AG10803 (cell line): ENCODE data around the gene GLDN.

Source experiments
- DNase-seq: peaks from one replicate; pipeline ENCODE4 v3.0.0; 2010; ENCODE audit warnings: low read depth
- H3K4me3 ChIP-seq: 2 replicates; pipeline ENCODE4 v1.5.1; 2011; ENCODE audit warnings: mild to moderate bottlenecking, low read length, control low read depth
- CTCF ChIP-seq: conservative IDR thresholded peaks from 2 replicates; pipeline ENCODE4 v1.5.1; 2011; ENCODE audit warnings: mild to moderate bottlenecking, low read length, control low read depth, inconsistent platforms

Gene GLDN

GRCh38 chr15:51314391-51315337, 26.8 kb upstream of the GLDN start:
- DNase-seq = no peak
- no peak overlapping the region for H3K4me3 ChIP-seq
- no peak for TF ChIP-seq CTCF

- no peak overlapping the region for H3K4me3 ChIP-seq
- no peak for TF ChIP-seq CTCF
- DNase-seq = no peak
These were observed 25.7 kb upstream of the GLDN start for GRCh38 chr15:51315726-51316125.

- no peak for DNase-seq
- no peak for TF ChIP-seq CTCF
- no peak overlapping the region for H3K4me3 ChIP-seq
These were observed 24.8 kb upstream of the GLDN start for GRCh38 chr15:51316636-51317035.

GRCh38 chr15:51318382-51319150, 22.9 kb upstream of the GLDN start:
- DNase-seq = peak; percentile 71
- H3K4me3 ChIP-seq = no peak overlapping the region
- TF ChIP-seq CTCF = no peak

GRCh38 chr15:51319539-51319938, 21.9 kb upstream of the GLDN start:
- no peak for TF ChIP-seq CTCF

GRCh38 chr15:51320843-51321242, 20.6 kb upstream of the GLDN start:
- DNase-seq = no peak
- no peak overlapping the region for H3K4me3 ChIP-seq
- no peak for TF ChIP-seq CTCF

More at GRCh38 chr15:51319539-51319938, 21.9 kb upstream of the GLDN start:
- no peak overlapping the region for H3K4me3 ChIP-seq
- DNase-seq = no peak

GRCh38 chr15:51321316-51321715, 20.1 kb upstream of the GLDN start:
- H3K4me3 ChIP-seq = no peak overlapping the region
- no peak for TF ChIP-seq CTCF
- no peak for DNase-seq
